GM21576 (cell line): ENCODE data around the gene RECK.

ENCODE experiments used
- ATAC-seq: cut with Tn5 transposase; IDR thresholded peaks from one replicate; pipeline ENCODE4 v1.9.1; 2021; ENCODE audit warnings: mild to moderate bottlenecking, moderate library complexity; ENCODE audit not compliant: unreplicated experiment

RECK gene

GRCh38 chr9:36136894-36137391 is 100.2 kb downstream of the RECK start:
- ATAC-seq, result peak; percentile 24

GRCh38 chr9:36137392-36138004 is 100.8 kb downstream of the RECK start:
- ATAC-seq, result no peak

GRCh38 chr9:36138496-36138895 is 101.8 kb downstream of the RECK start:
- no peak for ATAC-seq

DNA sequence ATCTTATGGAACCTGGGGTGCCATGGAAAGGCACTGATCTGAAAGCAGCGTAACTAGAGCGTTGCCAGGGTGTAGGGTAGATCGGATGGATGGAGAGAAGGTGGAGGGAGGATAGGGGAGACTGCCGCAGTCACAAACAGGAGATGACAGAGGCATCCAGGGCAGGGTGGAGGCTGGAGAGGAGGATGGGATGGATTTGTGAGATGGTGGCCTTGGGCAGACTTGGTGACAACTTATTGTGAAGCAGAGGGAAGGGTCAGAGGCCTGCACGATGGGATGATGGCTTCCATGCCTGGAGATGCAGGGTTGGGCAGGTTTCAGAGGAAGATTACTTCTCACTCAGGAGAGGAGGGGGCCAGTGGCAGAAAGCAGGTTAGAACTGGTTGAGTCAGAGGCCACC is 102.2 kb downstream of the RECK start:
- ATAC-seq, result no peak

DNA sequence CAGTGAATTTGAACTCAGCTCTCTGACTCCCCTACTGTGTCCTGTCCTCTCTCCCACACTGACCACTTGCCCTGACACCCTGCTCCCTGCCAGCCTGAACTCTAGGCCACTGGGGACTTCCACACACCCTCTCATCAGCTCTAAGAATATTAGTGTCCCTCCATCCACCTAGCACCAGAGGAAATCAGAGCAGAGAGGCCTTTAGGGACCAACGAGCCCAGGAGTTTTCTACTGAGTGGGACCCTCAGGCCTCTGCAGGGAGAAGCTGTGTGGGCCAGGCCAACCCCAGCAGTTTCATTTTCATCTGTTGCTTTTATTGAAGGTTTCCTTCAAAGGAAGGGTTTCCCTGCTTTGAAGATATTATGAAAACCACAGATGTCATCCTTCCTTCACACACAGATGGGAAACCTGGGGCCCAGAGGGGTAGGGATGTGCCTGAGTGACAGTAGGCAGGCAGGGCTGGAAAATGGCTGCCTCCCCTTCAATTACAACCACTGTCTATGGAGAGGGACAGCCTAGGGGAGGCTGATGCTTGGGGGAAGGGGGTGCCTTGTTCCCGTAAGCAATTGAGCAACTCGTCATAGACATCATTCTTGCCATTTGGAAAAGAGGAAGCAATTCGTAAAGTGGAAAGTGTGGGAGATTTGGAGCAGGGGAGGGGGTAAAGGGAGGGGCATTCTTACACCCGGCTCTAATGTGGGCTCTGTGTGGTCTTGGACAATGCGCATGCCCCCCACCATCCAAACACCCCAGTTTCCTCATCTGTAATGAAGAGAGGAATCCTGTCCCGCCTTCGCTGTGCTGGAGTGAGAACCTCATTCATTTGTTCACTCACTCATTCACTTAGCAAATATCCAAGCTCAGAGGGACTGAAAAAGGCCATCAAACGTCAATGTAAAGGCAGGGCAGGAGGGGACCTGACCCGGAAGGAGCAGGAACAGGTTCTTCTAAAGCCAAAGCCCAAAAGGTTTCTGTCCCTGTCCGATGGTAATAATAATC is 103.7 kb downstream of the RECK start:
- no peak for ATAC-seq

GRCh38 chr9:36141288-36141687 is 104.6 kb downstream of the RECK start:
- ATAC-seq, result no peak

- no peak for ATAC-seq
Observed at GRCh38 chr9:36141761-36142160, 105.0 kb downstream of the RECK start.

- ATAC-seq, result no peak
Observed at GRCh38 chr9:36142510-36143244, 106.0 kb downstream of the RECK start.

- ATAC-seq, result no peak
Observed at GRCh38 chr9:36143245-36143641, 106.5 kb downstream of the RECK start.

GRCh38 chr9:36144309-36145232 is 107.9 kb downstream of the RECK start:
- no peak for ATAC-seq

DNA sequence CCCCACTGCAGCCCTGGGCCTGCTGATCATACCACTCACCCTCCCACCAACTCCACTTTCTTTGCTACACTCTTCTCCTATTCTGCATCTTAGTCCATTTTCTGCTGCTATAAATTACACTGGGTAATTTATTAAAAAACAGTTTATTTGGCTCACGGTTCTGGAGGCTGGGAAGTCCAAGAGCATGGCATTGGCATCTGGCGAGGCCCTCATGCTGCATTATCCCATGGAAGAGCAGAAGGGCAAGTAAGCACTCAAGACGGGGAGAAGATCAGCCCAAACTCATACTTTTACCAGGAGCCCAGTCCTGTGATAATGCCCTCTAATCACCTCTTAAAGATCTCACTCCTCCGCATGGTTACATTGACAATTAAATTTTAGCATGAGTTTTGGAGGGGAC is 109.3 kb downstream of the RECK start:
- ATAC-seq, result no peak

DNA sequence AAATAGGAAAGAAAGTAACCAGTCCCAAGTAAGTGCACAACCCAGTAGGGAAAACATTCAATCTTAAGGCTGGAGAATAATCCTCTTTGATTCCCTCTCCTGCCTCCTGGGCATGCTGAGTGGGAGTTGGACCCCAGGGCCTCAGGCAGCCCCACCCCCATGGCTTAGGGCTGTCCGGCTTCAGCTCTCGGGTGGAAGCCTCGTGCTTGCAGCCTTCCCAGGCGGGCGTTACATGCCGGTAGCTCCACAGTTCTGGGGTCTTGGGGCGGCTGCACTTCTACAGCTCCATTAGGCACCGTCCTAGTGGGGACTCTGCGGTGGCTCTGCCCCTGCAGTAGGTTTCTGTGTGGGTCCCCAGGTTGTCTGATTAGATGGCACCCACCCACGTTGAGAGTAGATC is 109.9 kb downstream of the RECK start:
- ATAC-seq, result no peak

GRCh38 chr9:36147441-36148175 is 110.9 kb downstream of the RECK start:
- no peak for ATAC-seq

DNA sequence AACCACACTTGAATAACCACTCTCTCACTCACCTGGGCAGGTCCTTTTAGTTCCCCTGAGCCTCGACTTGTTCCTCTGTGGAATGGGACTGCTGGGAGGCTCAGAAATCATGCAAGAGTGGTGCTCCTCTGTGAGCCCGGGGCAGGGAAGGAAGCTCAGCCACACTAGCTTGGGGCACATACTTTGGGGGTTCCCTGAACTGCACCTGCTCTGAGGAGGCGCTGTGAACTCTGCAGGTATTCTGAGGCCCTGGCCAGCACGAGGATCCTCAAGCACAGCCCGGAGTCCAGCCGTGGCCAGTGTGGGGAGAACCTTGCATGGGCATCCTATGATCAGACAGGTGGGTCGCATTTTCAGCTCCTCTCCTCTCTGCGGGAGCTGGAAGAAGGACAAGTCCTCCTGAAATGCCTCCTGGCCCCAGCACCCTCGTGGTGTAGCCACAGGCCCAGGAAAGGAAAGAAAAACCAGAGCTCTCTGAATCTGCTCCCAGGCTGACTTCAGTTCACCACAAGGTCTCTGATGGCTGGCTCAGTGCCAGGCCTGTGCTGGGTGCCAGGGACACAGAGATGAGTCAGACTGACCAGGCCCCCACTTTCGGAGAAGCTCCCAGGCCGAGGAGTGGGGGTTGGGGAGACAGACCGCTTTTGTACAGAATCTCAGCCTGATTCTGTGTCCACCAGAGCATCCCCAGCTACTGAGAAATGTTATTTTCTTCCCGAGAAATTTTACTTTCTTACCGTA is 111.8 kb downstream of the RECK start:
- ATAC-seq, result peak; percentile 34

- no peak for ATAC-seq
Observed at GRCh38 chr9:36149197-36149596, 112.5 kb downstream of the RECK start.

DNA sequence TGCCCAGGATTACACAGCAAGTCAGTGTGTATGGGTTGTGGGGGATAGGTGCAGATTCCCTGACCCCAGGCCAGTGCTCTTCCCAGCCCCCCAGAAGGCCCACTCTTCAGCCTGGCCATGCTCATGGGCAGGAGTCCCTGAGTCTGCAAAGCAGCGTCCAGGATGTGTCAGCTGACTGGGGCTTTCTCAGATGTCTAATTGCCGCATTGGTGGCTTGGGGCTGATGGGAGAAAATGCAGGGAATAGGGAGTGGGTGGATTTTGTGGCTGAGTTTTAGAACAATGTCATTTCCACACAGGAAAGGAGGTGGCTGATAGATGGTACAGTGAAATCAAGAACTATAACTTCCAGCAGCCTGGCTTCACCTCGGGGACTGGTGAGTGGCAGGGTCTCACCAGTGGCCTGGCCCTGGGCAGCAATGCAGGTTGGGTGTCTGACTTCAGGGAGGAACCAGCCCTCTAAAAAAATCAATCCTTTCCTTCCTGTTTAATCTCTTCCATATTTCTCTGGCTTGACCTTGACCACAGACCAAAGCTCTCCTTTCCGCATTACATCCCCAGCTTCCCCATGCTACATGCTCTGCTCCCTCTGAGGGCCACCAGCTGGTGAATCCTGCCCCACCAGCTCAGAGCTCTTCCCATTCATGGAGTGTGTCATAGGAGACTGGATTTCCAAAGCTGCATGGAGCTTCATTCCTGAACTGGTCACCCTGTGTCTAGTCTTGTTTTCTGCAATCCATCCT is 114.0 kb downstream of the RECK start:
- no peak for ATAC-seq

DNA sequence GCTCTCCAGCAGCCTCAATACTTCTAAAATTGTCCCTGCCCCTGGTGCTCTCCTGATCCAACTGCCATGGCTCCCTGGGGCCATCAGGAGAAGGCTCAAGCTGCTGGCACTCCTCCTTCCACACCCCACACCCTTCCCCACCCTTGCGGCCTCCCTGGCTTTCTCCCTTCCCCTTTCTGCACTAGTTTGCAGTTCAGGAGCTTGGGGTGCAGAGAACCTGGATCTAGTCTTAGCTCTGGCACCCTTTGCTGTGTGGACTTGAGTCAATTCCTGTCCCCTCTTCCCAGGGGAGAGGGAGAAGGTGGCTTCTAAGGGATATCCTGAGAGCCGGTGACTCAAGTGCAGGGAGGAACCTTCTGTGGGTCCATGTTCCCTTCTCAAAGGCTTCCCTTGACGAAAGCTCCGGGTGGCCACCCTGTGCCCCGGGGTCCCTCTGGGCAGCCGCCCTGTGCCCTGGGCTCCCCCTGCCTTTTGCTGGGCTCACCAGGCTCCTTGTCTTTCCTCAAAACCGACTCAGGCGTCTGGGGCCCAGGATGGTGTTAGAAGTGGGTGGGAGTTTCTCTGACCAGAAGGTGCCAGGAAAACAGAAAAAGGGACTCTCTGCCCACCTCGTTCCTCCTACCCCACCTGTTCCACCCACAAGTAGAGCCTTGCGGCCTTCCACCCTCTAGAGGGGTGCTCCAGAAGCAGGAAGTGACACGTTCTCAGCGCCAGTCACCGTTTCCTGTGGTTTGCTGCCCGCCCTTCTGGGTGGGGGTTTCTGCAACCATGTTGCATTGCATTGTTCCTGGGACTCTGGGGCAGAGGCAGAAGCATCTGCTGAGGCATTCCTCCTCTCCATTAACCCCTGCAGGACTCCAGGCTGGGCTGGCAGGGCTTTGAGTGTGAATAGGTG is 114.8 kb downstream of the RECK start:
- peak; percentile 81 for ATAC-seq
